Activated CD4-positive, CD25-positive, alpha-beta regulatory T cell treated with anti-CD3 and anti-CD28 coated beads, Interleukin-2, amount 50 U/mL, for 24 hours (primary cell): ENCODE data around the gene CCL4.
"Not testable (repeated sequence)": the region's sequence is repeated elsewhere in the genome, so short reads cannot be mapped to it uniquely, and the experiment has no call there.

Source experiments
- ATAC-seq, 2 donors: fragments of 150-1000 bp; cut with Tn5 transposase; one replicate each; pipeline ENCODE4 v1.10.0; 2021; ENCODE audit warnings: mild to moderate bottlenecking in 1 of 2, moderate library complexity in 1 of 2

The CCL4 gene

DNA sequence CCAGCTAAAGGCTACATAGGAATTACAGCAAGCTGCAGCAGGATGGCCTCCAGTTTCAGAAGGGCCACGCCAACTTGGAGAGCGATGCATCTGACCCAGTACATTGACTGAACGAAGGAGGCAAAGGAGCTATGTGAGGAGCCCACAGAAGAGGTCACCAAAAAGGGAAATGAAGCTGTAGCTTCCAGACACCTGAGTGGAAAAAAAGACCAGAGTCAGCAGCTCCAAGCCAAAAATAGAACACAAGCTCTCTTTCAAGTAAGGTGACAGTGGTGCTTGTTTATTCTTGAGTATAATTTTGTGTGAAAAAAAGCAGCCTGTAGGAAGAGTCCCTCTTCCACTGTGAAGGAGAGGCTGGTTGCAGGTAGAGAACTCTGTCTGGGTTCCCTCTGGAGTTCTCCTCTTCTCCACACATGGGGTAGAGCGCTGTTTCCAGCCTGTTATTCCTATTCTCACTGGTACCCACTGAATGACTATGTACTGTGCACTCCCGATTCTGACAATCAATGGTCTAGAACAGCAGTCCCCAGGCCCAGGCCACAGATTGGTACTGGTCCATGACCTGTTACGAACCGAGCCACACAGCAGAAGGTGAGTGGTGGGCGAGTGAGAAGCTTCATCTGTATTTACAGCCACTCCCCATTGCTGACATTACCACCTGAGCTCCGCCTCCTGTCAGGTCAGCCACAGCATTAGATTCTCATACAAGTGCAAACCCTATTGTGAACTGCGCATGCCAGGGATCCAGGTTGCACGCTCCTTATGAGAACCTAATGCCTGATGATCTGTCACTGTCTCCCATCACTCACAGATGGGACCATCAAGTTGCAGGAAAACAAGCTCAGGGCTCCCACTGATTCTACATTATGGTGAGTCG, 15.1 kb downstream of the CCL4 start:
- ATAC-seq: no peak

DNA sequence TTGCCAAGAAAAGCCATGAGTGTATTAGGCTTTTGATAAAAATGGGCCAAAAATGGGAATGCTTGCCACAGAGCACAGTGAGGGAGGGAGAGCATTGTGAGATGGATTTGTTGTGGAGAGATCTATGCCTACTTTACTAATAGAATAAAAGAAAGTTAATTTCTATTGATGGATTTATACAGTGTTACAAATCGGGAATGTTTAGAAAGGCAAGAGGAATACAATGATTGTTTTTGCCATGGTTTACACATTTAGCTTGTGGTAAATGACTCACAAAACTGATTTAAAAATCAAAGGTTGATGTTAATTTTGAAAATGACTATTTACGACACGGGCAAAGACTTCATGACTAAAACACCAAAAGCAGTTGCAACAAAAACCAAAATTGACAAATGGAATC, 16.6 kb downstream of the CCL4 start:
- no peak for ATAC-seq

DNA sequence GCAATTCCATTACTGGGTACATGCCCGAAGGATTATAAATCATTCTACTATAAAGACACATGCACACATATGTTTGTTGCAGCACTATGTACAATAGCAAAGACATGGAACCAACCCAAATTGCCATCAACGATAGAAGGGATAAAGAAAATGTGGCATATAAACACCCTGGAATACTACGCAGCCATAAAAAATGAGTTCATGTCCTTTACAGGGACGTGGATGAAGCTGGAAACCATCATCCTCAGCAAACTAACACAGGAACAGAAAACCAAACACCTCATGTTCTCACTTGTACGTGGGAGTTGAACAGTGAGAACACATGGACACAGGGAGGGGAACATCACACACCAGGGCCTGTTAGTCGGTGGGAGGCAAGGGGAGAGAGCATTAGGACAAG, 17.5 kb downstream of the CCL4 start:
- ATAC-seq: not testable (repeated sequence)

DNA sequence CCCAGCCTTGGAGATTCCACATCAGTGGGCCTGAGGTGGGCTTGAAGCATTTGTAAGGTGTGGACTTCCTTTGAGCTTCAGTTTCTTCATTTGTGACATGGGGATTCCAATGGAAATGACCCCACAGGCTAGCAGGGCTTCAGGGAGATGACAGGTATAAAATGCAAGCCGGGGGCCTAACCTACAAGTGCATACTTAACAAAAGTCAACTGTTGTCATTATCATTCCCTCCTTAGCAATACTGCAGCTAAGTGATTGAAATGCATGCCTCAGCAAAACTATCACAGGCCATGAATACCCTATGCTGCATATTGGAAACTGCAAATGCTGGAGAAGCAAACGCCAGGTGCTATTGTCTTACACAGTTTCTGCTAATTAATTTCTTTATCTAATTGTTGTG, 19.8 kb downstream of the CCL4 start:
- no peak for ATAC-seq

DNA sequence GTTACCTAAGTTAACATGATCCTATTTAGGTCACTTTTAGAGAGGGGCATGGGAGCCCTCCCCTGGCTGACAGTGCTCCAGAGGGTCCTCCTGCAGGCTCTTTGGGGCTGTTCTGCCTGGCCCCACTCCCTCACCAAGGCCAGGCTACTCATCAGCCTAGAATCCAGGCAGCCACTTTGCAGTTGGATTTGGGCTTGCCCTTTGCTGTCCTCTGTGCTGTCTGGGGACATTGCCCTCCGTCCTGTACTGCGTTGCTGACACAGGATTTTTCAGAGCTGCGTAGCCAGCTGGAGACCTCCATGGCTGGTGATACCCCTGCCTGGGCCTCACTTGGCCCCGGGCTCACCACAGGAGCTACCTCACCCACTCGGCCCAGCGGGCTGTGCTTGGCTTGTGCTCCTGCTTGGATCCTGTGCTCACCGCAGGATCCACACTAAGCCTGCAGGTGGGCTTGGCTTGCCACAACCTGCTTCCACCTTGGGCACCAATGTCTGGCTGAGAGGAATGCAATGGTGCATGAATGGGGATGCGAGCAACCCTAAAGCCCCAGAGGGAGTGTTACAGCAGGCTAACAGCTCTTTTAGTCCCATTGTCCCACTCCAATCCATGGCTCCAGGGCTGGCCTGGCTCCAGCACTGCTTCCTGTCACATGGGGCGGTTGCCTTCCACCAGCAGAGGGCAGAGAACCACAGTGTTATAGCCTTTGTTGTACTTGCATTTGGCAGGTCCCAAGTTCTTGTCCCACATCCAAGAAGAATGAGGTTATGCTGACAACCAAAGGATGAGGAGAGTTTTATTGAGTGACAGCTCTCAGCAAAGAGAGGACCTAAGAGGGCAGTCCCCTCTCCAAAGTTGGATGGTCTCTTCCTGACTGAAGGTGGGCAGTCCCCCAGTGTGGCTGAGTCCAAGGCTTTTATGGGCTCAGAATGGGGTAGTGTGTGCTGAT, 21.5 kb downstream of the CCL4 start:
- ATAC-seq: no peak

DNA sequence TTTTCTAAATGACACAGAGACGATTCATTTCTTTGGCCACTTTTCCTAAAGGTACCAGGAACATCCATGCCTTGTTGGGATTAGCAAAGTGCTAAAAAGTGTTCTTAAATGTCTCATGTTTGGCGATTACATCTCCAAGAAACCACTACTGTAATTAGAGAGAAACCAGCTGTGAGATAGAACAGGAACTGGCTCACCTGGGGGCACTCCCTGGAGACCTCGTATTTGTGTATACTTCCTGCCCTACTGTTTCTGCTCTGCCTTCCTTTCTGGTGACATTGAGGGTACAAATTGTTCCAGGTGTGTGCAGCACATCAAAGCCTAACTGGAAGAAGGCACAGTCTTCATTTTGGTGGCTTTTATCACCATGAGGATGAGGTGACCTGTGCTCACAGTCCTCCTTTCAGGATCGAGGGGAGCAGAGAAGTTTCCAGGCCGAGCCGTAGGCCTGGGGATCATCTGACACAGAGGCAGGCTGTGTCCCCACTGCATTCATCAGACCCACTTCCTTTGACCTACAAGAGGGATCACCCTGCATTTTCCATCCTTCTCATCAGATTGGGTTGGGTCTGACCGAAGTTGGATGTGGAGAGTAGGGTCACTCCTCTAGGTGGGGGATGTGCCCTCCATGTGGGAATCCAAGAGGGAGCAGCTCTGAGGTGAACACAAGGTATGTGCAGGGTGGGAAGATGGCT, 23.7 kb downstream of the CCL4 start:
- no peak for ATAC-seq

DNA sequence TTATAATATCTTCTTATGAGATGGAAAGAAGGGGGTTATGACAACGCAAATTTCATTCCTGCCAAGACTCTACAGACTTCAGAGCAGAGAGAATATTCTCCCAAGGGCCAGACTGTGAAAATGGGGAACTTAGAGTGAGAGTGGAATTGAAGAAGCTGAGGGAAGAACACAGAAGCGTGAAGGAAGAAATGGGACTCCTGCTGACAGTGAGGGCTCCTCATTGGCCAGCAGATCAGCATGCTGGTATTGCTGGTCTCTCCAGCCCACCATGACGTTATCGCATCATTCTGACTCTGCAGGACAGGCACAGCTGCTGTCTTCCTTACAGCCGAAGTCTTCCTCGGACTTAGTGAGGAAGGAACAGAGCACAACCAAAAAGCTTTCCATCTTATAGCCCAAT, 24.3 kb downstream of the CCL4 start:
- ATAC-seq: no peak

DNA sequence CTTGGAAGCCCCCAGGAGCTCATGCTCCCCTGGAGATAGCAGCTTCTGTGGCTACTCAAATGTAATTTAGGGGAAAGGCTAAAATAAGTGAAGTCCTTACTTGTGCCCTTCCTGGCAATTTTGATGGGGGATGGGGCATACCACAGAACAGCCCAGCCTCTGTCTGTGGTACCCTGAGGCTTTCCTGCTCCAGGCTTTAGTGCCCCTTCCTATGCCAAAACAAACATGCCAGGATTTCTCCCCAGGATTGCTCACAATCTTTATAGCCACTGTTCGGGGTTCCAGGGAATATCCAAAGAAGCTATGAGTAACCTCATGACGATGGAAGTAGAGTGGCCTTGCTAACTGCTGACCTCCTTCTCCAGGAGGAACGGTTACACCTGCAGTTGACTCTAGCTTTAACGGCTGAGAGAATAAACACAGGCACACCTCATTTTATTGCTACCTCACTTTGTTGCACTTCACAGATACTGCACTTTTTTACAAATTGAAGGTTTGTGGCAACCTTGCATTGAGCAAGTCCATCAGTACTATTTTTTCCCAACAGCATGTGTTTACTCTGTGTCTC, 24.9 kb downstream of the CCL4 start:
- ATAC-seq: no peak

DNA sequence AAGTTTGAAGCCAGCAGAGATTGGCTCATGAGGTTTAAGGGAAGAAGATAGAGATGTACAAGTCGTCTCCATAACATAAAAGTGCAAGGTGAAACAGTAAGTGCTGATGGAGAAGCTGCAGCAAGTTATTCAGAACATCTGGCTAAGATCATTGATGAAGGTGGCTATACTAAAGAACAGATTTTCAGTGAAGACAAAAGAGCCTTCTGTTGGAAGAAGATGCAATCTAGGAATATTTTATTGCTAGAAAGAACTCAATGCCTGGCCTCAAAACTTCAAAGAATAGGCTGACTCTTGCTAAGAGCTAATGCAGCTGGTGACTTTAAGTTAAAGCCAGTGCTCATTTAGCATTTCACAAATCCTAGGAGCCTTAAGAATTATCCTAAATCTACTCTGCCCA, 26.0 kb downstream of the CCL4 start:
- no peak for ATAC-seq

DNA sequence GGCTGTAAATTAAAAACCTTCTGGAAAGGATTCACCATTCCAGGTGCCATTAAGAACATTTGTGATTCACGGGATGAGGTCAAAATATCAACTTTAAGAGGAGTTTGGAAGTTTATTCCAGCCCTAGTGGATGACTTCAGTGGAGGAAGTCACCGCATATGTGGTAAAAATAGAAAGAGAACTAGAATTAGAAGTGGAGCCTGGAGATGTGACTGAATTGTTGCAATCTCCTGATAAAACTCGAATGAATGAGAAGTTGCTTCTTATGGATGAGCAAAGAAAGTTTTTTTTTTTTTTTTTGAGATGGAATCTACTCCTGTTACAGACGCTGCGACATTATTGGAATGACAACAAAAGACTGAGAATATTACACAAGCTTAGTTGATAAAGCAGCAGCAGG, 26.7 kb downstream of the CCL4 start:
- no peak for ATAC-seq

DNA sequence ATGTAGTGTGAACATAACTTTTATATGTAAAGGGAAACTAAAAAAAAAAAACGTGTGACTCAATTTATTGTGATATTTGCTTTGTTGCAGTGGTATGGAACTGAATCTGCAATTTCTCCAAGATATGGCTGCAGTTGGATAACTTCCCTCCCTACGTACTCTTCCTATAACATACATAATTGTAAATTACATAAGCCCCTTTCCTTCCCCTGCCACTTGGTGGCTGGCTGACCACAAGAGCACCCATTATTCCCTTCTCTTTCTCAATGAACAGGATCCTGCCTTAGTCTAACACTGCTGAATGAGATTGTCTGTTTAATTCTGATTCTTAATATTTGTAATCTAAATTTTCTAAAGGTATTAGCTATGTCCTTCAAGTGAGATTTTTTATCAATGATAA, 27.8 kb downstream of the CCL4 start:
- ATAC-seq: no peak

DNA sequence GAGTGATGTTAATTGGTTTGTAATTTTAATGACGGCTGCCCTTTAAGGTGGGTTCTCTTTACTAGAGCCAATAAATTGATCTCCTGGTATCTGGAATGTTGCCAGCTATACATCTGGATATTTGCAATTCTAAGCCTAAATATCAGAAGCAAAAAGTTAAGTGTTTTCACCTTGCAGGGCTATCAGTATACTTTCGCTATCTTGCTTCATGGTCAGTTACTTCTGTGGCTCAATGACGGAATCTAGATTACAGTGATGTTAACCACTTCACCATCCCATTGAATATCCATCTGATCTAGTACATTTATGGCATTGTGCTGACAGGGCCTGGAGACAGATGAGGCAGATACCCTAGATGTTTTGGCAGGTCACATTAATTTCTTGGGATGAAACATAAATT, 28.3 kb downstream of the CCL4 start:
- ATAC-seq: no peak

DNA sequence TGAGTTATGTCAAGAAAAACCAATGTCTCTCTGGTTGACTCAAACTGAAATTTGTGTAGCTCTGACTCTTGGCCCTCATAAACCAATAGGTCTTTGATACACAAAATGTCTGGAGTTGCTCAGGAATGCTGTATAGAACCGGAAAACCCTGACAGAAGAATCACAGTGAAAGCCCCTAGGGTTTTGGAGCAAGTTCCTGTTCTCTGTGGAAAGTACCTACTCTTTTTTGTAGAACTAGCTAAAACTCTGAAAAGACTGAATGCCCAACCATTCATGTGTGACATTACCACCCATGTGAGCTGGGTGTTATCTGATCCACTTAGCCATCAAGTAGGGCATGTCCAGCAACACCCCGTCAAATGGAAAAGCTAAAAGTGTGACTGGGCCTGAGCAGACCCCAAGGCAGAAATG, 28.8 kb downstream of the CCL4 start:
- ATAC-seq: no peak

DNA sequence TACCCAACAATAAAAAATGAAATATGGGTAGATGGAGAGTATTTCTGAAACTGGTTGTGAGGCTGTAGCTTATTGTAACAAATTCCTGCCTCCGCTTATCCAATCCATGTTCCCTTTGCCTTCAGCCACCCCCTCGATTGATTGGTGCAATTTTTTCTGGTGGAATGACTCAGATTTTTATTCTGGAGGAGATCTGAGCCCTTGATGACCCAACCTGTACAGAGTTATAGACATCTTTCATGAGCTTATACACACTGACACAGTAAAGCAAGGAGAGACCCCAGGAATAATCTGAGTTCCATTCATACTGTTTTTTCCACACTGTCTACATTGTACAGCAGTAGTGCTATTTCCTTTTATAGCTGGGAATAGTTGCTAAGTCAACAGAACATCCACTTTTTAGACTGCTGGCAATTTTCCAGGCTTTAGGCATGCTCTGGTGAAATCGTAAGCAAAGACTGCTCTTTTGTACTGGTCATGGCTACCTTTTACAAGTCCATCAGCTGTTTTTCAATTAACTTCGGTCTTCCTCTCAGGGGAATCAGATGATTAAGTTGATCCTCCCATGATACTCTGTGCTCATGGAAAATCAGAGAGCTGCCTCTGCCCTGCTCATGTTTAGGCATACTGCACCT, 30.1 kb downstream of the CCL4 start:
- no peak for ATAC-seq

DNA sequence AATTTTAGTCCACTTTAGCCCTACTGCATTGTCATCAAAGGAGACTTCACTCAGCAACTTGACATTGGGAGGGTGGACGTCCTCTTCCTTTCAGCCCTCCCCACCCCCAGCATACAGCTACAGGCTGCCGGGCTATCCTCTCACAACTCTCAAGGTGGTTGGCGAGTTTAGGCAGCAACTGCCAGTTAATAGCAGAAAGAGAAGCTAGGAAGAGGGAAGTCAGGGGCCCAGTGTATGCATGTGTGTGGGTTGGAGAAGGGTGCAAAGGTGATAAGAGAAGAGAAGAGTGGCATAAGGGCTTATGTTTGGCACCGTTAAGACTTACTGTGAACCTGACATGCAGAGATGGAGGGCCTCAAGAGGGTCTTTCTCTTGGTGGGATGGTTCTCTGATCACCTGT, 31.8 kb downstream of the CCL4 start:
- no peak for ATAC-seq

DNA sequence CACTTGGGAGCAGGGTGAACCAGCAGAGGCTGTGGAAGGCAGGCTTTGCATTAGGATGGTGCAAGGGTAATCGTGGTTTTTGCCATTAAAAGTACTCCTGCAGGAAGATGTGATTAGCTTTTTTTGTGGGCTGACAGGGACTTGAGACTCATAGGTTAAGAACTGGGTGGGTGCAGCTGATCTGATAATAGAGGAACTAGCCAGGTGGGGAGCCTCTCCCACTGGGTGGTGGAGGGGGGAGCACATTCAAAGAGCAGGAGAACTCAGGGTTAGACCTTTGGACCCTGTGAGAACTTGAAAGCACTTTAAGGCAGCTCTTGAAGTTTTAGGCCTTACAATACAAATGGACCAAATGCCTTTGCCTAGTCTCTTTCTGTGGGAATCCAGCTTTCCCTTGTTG, 32.4 kb downstream of the CCL4 start:
- no peak for ATAC-seq

DNA sequence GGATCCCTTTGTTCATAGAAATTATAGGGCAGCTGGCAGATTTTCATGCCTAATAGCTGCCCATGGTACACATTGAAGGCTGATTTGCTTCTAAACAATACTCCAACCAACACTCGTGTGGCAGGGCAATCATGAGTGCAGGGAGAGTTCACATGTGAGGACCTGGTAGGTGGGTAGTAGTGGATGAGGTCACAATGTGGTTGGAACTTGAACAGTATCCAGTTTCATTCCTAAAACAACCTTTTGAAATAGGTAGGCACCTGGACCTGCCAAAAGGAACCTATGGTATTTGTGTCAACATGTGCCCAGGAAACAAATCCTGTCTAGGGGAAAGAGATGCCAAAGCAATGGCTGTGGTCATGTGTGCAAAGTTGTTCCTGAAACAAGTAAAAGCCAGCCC, 32.8 kb downstream of the CCL4 start:
- no peak for ATAC-seq

DNA sequence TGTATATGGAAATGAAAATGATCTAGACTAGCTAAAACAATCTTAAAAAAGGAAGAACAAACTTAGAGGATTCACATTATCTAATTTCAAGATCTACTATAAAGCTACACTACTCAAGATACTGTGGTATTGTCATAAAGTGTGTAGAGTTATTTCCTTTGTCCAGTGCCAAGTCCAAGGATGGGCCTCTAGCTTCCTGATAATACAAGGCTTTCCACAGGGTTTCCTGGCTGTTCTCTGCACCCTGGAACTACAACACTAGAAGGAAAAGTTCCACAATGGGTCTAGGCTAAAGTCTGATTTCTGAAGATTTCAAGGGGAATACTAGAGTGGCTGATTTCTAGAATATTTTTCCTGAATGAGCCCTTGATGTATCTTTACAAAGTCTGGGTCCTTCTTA, 38.6 kb downstream of the CCL4 start:
- ATAC-seq: no peak

DNA sequence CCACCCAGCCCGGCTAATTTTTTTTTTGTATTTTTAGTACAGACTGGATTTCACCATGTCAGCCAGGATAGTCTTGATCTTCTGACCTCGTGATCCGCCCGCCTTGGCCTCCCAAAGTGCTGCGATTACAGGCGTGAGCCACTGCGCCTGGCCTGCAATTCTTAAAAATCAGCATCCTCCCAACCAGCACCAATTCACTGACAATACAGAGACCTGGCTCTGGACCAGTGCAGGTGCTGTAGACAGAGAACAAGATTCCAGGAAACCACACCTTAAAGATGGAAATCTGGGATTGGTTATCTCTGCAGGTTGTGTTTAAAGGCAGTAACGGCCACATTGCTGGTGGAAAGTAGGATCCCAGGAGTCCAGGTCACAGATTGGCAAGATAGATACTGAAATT, 39.2 kb downstream of the CCL4 start:
- ATAC-seq: no peak

DNA sequence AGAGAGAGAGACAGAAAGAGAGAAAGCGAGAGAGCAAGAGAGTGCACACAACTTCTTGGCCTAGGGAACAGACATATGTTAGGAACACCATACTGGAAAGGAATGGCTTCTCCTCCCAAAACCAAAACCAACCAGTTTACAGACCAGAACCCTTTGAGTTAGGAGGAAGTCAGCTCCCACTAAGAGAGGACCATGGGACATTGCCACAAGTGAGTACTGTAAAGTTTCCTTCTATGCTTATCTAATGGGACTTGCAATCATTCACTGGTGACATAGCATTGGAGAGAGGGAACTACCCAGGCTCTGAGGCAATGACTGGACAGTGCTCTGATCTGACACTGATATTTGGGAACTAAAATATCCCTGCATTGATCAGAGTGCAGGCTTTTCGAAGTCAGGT, 40.4 kb downstream of the CCL4 start:
- no peak for ATAC-seq

DNA sequence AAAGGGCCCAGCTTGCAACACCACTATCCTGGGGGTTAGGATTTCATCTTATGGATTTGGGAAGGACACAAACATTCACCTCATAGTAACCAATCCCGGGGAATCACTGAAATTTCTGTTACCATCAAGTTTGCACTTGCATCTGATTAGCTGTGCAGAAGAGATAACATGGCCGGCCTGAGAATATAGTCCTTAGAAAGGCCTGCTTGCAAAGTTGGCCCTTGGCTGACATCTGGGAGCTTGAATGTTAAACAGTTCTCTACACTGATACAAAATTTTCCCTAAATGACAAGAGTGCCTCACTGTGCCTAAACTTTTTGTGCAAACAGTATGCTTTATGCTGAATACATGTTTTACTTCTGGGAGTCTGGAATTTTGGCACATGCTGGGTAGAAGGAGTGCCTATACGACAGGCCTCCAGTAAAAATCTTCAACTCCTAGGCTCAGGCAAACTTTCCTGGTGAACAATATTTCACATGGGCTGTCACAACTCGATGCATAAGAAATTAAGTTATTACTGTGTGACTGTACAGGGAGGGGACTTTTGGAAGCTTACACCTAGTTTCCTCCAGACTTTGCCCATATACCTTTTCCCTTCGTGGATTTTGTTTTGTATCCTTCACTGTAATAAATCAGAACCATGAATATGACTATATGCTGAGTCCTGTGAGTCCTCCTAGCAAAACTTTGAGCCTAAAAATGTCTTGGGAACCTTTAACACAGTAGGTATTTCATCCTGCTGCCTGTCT, 41.5 kb downstream of the CCL4 start:
- ATAC-seq: no peak

DNA sequence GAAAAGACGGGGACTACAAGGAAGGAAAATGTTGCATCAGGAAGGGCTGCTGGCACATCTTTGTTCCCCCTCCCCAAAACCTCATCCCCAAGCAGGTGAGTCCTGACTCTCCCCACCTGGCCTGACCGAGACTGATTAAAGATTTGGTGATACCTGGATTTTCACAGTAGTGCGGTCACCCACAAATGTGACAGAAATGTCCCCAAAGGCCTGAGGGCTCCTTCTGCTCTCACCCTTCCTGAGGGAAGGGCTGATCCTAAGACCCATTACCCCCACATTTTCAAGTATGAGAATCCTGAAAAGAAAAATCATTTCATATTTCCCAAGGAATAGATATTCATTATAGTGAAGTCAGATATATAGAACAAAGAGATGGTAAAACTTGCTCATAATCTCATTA, 44.0 kb downstream of the CCL4 start:
- ATAC-seq: no peak
